ENCODE results near the gene P2RY6. TPM values are rescaled to one million over a fixed set of nuclear protein-coding genes. Genes with fewer than 3 reads are reported as not detected.

P2RY6 gene
- total RNA-seq, 1 experiment from 2014 or later = not detected

- H3K27me3 Mint-ChIP-seq (ENCODE audit: low read depth) = peaks cover 61% of the 10 kb centered on the region
- peak overlapping the region; percentile 86; the same call in 1 of the 2 replicates for H3K14ac ChIP-seq (ENCODE audit: insufficient read depth, low read length)
- H3K79me1 ChIP-seq (ENCODE audit: insufficient read depth, low read depth, low read length, poor library complexity, severe bottlenecking) = no peaks in the 10 kb centered on the region
- peak overlapping the region; percentile 50 to 73 for H3K4me3 Mint-ChIP-seq
- H2BK12ac ChIP-seq (ENCODE audit: insufficient read length, low read depth, low read length) = no peak overlapping the region
- no peak overlapping the region for H3T11ph ChIP-seq (ENCODE audit: low read length)
- H2BK120ac ChIP-seq (ENCODE audit: low read depth, low read length, poor library complexity, severe bottlenecking) = no peak overlapping the region
- no peak overlapping the region for H3K9ac ChIP-seq (ENCODE audit: extremely low read depth, insufficient read length, low read length)
- no peak overlapping the region; the same call in 1 of the 2 replicates for H2BK15ac ChIP-seq (ENCODE audit: low read depth, low read length)
- H3K27ac Mint-ChIP-seq = no peak overlapping the region
- H3K4me1 ChIP-seq (ENCODE audit: insufficient read depth, low read length) = no peaks in the 10 kb centered on the region
- H3K9me3 Mint-ChIP-seq = no peaks in the 10 kb centered on the region; a peak in 1 of 5 replicates
- peaks cover 0 to 5% (median 0%) of the 10 kb centered on the region in 3 experiments; a peak in 2 of 7 replicates for H3K36me3 Mint-ChIP-seq (ENCODE audit: insufficient read depth in 1 of 3, low read depth in 3 of 3)
- no peak overlapping the region for H4K91ac ChIP-seq (ENCODE audit: insufficient read length, low read depth, low read length)
- no peak overlapping the region for H3K56ac ChIP-seq (ENCODE audit: insufficient read length, low read depth, low read length)
- H3K18ac ChIP-seq (ENCODE audit: insufficient read length, low read depth, low read length) = peak overlapping the region; percentile 84
- H3K4ac ChIP-seq (ENCODE audit: low read depth, low read length) = no peak overlapping the region
- H3K27ac ChIP-seq (ENCODE audit: insufficient read length, low read depth, low read length) = no peak overlapping the region
- H3K27me3 ChIP-seq (ENCODE audit: insufficient read depth, low read length) = peaks cover 4% of the 10 kb centered on the region; the same call in 1 of the 2 replicates
- H2BK20ac ChIP-seq (ENCODE audit: low read depth, low read length, poor library complexity, severe bottlenecking) = no peak overlapping the region
- H3K79me2 ChIP-seq (ENCODE audit: insufficient read depth, low read length) = no peaks in the 10 kb centered on the region; the same call in 1 of the 2 replicates
- H3K23me2 ChIP-seq (ENCODE audit: insufficient read length, low read depth, low read length, poor library complexity, severe bottlenecking) = peaks cover 24% of the 10 kb centered on the region
- H3K9me3 ChIP-seq (ENCODE audit: control insufficient read depth, low read depth, low read length) = no peaks in the 10 kb centered on the region
- peak; percentile 90 for DNase-seq
- peaks cover 28 to 44% of the 10 kb centered on the region in 2 experiments for H3K4me1 Mint-ChIP-seq
- WGBS (ENCODE audit: extremely low coverage, insufficient read length, low lambda C conversion rate) = no CpG with 5 or more reads among the region's 78 CpGs
- H3K4me2 ChIP-seq (ENCODE audit: insufficient read depth, insufficient read length, low read length) = peak overlapping the region; percentile 70
- no peak overlapping the region for H4K5ac ChIP-seq (ENCODE audit: insufficient read length, low read depth, low read length)
- TF ChIP-seq, protein P1, sequence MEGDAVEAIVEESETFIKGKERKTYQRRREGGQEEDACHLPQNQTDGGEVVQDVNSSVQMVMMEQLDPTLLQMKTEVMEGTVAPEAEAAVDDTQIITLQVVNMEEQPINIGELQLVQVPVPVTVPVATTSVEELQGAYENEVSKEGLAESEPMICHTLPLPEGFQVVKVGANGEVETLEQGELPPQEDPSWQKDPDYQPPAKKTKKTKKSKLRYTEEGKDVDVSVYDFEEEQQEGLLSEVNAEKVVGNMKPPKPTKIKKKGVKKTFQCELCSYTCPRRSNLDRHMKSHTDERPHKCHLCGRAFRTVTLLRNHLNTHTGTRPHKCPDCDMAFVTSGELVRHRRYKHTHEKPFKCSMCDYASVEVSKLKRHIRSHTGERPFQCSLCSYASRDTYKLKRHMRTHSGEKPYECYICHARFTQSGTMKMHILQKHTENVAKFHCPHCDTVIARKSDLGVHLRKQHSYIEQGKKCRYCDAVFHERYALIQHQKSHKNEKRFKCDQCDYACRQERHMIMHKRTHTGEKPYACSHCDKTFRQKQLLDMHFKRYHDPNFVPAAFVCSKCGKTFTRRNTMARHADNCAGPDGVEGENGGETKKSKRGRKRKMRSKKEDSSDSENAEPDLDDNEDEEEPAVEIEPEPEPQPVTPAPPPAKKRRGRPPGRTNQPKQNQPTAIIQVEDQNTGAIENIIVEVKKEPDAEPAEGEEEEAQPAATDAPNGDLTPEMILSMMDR (conservative IDR thresholded peaks at IDR 0.05) = no peak
- no peak overlapping the region for H4K8ac ChIP-seq (replicated peaks; ENCODE audit: insufficient read length, low read depth, low read length)
- H2AFZ ChIP-seq (ENCODE audit: low read length) = no peak overlapping the region
- no peak overlapping the region for H2BK5ac ChIP-seq (ENCODE audit: insufficient read length, low read length)
- no peak overlapping the region for H2AK5ac ChIP-seq (ENCODE audit: insufficient read length, low read length)
- H4K20me1 ChIP-seq (ENCODE audit: control insufficient read depth, insufficient read depth, insufficient read length) = no peaks in the 10 kb centered on the region
- H3K23ac ChIP-seq (ENCODE audit: insufficient read length, low read depth, low read length) = no peak overlapping the region
Observed at GRCh38 chr11:73308961-73309919, 37.1 kb downstream of the P2RY6 start.

Measured in H9 (cell line).